Activated T-cell treated with anti-CD3 and anti-CD28 coated beads, Interleukin-2, amount 50 U/mL, for 48 hours (primary cell): ENCODE results near the gene LIN28A.

Source experiments
- DNase-seq, 2 experiments: peaks; one replicate each; pipeline ENCODE4 v3.0.0-alpha.2; 2020

The LIN28A gene

DNA sequence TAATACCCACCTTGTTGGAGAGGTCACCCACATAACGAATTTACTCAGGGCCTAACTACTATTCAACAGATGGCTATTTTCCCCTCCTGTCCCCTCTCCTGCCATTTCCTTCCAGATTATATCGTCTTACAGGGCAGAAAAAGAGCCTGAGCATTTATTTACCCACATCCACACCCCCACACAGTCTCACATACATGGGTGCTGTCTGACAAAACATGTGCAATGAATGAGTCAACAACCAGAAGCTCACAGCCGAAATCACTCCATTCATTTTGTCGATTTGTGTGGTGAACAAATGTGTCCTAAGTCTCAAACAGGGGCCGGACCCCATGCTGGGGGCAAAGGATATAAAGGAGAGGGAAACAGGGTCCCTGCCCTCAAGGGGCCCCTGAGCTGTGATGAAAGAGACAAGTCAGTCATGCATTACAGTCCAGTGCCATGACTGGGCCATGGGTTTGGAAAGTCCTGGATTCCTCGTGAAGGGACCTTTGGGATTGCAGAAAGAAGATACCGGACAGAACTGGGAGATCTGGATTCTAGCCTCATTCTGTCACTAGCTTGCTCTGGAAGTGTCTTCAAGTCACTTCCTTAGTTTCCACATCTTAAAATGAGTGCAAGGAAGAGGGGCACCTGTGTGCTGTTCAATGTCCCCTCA, 21.7 kb upstream of the LIN28A start:
- no peak for DNase-seq

DNA sequence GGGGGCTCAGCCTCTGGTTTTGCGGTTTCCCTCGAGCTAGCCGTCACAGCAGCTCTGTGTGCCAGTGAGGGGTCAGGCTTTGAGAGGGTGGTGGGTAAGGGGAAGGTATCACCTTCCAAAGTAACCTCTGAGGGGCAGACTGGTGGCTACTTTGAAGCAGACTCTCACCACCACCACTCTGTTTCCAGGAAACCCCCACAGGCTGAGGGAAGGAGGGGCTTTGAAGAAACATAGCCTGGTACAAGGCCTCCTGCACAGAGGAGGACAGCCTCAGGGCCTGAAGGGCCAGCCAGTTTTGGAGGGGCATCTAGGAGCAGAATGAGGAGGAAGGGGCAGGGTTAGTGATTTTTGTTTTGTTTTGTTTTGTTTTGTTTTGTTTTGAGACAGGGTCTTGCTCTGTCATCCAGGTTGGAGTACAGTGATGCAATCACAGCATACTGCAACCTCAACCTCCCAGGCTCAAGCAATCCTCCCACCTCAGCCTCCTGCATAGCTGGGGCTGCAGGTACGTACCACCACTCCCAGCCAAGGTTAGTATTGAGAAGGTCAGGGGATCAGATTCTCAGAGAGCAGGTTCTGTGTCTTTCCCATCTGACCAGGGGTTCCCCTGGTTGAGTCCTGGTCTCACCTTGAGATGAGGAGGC, 20.9 kb upstream of the LIN28A start:
- no peak for DNase-seq

DNA sequence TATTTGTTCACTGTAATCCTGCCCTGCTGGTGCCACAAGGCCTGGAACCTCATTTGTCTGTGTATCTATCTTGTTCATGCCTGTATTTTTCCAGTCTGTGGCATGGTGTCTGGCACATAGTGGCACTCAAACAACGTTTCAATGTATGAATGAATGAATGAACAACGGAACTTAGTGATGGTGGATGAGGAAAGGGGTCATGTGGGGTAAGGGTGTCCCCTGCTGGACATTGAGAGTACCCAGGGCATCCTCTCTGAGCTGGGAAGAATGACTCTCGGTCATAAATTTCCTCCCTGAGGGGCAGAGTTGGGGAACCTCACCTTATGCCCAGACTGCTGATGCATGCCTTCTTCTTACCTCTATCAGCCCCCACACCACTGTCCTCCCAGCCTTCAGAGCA, 19.2 kb upstream of the LIN28A start:
- no peak for DNase-seq

DNA sequence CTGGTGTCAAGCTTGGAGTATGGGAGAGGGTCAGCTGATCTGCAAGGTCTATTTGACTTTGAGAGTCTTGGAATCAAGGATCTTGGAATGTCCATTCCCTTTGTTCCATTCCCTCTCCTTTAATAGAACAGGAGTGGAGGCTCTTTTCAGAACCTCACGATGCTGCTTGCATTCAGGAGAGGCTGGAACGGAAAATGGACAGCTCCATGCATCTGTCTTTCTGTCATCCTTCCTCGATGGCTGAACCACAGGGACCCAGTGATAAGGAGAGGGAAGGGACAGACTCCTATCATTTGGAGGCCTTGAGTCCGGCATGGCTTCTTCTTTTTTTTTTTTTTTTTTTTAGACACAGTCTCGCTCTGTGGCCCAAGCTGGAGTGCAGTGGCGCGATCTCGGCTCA, 14.9 kb upstream of the LIN28A start:
- no peak for DNase-seq

DNA sequence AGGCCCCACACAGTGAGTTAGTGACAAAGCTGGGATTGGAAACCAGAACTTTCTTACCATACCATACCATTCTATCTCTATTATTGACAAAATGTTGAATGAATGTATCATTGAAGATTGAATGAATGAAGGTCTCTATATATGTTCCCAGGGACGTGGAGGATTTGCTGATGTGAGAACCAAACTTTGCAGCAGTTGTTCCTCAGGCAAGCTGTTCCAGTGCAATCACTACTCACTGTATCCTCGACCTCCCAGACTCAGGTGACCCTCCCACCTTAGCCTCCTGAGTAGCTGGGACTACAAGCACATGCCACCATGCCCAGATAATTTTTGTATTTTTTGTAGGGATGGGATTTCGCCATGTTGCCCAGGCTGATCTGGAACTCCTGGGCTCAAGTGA, 11.6 kb upstream of the LIN28A start:
- no peak for DNase-seq

DNA sequence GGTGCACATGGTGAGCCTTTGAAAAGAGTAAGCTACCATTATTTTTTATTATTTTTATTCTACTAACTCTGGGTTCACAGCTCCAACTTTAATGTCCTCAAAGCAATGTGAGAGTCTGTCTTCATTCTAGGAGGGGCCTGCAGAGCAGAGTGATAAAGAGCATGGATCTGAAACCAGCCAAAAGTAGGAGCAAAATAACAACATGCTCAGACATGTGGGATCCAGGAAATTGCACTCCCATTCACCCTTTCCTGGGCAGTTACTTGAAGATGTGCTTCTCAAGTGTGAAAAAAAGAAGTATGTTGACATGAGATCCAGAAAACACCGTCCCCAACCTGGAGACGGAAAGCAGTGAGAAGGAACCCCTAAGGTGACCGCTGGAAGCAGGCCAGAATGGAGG, 8.7 kb upstream of the LIN28A start:
- DNase-seq, result no peak

DNA sequence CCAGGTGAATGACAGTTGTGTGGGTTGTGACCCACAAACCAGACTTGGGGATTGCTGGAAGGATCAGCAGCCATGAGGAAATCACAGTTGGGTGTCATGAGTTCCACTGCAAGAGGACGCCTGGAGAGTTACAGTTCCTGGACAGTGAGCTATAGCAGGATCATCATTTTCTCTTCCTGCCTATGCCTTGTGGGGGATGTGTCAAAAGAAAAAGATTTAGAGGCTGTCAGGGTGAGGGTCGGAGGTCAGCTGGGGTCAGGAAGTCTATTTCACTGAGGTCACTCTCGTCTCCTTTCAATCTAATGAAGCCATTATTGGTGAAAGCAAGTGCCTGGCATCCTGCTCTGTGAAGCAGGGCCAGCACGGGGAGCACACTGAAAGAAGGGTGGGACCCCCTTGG, 7.0 kb upstream of the LIN28A start:
- no peak for DNase-seq

DNA sequence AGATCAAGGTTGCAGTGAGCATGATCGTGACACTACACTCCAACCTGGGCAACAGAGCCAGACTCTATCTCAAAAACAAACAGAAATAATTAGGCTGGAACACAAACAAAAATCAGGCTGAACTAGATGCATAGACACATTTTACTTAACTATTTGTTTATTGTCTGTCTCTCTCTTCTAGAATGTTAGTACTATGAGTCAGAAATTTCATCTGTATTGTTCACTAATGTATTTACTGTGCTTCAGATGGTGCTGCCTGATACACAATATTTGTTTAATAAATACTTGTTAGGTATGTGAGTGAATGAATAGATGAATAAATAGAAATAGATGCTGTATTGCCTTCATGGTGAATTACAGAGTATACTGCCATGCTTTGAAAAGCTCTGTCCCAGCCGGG, 6.0 kb upstream of the LIN28A start:
- no peak for DNase-seq

DNA sequence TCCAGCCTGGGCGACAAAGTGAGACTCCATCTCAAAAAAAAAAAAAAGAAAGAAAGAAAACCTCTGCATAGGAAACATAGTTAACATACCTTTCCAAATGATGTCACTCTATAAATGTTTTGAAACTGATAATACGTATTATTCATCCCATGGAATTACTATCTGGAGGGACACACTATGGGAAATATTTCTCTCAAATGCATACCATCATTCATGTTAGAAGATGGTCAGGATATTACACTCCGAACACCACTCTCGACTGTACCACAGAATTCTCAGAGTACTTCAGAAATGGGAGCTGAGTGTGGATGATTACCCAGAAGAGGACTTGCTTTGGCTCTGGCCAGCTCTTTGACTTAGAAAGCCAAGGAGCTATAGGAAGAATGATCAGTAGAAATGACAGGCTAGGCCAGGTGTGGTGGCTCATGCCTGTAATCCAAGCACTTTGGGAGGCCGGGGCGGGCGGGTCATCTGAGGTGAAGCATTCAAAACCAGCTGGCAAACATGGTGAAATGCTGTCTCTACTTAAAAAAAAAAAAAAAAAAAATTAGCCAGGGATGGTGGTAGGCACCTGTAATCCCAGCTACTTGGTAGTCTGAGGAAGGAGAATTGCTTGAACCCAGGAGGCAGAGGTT, 5.2 kb upstream of the LIN28A start:
- no peak for DNase-seq

DNA sequence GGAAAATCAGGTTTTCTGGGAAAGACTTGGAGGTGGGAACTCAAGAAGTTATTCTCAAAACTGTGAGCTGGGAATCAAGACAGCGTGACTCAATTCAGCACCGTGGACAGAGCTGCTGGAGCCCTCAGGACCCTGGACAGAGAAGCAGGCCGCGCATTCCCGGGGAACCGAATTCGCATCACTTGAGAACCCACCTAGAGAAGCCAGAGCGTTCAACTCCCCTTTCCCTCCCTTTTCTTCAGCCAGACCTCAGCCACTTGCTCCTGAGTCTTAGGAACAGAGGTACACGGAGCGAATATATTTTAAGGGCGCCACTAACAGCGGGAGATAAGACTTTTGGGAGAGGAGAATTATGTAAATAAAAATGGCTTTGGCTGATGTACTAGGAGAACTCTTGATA, 2.0 kb upstream of the LIN28A start:
- DNase-seq, result peak; percentile 81 to 86

DNA sequence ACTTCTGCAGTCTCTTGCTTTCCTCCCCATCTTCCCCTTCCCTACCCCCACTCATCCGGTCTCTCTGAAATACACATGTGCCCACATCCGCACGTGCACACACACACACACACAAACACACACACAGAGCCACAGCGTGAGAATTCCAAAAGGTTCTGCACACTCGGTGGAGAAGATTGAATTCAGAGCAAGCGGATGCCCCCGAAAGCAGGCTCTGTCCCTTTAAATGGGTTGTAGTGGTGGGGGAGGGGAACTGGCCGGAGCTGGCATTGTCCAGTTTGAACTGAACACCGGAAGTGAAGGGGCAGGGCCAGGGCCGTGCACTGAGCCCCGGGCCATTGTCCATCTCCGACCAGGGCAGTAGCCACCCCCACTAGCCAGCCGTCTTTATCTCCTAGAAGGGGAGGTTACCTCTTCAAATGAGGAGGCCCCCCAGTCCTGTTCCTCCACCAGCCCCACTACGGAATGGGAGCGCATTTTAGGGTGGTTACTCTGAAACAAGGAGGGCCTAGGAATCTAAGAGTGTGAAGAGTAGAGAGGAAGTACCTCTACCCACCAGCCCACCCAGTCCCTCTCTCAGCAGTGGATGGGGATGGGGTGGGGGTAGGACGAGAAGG, 1.3 kb upstream of the LIN28A start:
- DNase-seq, result no peak

DNA sequence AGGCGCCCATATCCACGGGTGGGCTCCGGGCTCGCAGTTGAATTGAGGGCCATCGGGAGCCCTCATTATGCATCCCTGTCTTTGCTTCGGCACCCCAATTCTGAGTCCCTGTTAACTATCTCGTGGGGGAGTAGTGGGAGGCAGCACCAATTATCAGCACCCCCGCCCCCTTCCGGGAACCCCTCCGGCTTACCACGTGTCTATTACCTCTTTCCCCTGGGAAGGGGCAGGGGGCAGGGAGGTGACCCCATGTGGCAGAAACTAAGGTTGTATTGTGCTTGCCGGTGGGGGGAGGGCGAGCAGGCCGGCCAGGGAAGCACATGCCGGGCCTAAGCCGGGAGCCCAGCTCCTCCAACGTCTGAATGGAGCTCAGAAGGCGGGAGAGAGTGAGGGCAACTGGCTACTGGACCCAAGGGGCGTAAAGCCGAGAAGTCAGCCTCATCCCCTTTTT, 1.0 kb downstream of the LIN28A start:
- no peak for DNase-seq

DNA sequence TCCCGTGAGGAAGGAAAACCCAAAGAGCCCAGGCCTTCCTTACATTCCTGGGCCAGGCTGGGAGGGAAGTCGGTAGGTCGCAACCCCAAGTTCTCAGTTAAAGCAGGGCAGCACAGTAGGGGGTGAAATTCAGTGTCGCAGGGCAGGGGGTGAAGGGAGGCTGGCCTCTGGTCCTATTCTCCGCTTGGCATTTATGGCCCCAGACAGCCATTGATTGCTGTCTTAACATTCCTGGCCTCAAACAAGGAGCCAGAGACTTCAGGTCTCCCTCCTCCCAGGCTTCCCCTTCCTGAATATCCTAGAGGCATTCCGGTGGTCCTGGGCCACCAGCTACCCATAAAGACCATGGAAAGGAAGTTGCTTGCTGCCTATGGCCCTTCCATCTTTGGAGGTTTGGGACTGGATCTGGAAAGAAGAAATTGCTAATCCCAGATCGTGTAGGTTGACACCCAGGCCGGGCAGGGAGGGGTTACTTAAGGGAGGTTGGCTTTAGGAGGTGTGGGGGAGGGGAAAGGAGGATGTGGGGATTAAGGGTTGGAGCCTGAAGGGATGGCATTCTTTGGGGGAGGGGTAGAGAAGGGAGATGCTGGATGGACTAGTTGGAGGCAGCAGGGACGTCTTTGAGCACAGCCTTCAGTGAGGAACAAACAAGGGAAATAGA, 1.7 kb downstream of the LIN28A start:
- no peak for DNase-seq

DNA sequence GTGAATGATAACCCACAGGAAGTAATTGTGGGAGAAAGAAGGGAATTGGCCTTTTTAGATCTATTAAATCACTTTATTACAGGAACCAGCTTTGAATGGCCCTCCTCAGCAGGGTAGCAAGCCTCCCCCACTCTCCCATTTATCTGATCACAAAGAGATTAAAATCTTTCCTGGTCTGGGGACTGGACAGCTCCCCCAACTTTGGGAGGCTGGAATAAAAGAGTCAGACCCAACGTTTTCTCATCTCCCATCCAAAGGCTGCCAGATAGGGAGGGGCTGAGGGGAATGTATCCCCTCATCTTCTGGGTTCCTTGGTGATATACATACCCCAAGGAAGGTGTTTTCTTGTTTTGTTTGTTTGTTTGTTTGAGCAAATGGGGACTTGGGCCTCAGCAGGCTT, 2.4 kb downstream of the LIN28A start:
- no peak for DNase-seq

DNA sequence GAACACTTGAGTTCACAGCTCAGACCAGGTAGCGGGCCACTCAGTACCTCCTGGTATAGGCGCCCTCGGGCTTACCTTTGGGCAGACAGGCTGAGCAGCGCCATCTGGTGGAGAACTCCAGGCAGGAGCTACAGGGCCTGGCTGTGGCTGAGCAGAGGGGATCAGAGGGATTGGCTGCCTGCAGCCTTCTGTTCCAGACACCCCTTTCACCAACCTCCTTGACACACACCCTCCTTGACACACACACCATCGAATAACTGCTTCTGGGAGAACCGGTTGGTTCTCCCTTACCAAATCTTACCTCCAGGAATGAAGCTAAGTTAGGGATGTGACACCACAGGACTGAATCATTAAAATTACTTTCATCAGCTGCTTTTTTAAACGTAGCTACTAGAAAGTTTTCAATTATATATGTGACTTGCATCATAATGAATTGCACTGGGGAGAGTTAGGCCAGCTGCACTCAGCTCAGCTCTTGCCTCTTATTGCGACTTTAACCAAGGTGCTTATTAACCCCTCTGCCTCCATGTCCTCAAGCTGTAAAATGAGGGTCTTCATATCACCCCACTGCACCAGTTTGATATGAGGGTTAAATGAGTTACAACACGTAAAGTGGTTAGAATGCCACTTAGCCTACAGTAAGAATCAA, 6.6 kb downstream of the LIN28A start:
- DNase-seq, result peak; percentile 89 to 90

DNA sequence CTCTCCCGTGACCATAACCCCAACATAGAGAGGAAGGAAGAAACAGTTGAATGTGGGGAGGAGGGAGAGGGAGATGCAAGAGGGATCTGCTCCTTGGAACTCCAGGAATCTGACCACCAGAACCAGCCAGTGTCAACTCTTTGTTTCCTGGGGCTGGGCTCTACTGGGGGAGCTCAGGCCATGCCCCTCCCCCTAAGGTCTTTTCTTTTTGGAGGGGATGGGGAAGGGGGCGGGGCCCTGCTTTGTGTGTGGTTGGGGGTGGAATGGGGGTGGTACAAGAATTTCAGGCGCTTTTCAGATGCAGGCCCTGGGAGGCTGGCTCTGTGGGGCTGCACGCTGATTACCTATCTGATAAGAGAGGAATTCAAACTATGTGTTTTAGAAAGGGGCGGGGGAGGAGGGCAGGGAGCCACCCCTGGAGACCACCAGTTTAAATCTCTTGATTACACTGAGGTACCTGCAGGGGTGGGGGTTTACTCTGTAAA, 8.3 kb downstream of the LIN28A start:
- no peak for DNase-seq

DNA sequence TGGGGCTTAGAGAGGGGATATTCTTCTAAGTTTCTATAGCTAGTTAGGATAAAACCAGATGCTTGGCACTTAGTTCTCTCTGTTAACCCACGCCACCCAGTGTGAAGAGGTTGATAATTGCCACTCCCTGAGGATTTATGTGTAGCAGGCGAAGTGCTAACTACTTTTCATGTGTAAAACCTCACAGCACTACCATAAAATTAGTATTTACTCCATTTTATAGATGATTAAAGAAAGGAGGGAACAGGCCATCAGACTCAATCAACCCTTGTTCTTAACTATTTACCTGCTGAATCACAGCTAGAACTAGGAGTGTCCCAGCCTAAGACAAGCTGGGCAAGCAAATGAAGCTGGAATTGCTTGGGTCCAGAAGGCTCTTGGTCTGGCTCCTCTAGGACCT, 8.9 kb downstream of the LIN28A start:
- DNase-seq, result no peak

DNA sequence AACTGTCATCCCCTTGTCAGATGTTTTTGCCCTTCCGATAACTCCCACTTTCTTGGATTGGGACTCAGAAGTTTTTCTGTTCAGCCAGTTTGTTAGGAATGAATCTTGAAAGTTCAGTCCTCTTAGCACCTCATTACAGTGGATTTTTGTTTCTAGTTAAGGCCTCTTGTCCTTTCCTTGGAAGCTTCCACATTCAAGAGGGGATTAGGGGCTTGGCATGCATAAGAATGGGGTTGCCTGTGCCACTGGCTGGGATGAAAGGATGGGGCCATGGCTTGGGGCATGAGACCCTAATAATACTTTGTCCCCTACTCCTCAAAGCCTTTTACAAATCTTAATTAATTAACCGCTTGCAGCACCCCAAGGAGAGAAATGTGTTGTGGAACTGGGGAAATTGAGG, 19.1 kb downstream of the LIN28A start:
- no peak for DNase-seq

DNA sequence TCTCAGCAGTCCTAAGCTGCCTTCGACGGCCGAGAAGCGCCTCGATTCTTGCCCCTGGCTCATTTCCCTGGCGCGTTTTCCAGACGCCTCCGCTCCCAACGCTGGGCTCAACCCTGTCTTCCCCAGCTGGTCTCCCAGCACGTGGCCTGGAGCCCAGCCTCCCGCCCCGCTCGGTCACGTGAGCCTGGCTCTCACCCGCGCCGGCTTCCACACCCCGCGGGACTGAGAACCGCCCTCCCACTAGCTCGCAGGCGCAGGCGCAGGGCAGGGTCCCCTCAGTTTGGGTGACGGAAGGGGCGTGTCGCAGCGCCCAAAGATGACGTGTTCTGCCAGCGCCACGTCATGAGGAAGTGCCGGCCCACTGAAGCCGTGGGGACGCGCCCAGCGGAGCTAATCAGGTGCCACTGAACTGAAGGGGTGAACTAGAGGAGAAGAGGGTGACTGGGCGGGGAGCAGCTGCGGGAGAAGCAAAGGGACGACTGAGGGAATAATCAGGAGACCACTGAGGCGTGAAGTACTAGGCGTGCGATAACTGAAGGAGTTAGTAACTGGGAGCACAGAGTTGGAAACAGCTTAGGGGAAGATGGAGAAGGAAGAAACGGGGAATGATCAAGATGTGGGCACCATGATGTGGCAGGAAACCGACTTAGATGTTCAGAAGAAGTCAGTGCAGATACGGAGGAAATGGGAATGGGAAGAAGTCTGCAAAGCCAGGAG, 21.5 kb downstream of the LIN28A start, which contains the start of gene DHDDS:
TSS of gene DHDDS (plus strand) at position 343 of the 717 bp plus-strand sequence. CDS start 625 bp downstream, outside the sequence.
- peak; percentile 99 for DNase-seq

DNA sequence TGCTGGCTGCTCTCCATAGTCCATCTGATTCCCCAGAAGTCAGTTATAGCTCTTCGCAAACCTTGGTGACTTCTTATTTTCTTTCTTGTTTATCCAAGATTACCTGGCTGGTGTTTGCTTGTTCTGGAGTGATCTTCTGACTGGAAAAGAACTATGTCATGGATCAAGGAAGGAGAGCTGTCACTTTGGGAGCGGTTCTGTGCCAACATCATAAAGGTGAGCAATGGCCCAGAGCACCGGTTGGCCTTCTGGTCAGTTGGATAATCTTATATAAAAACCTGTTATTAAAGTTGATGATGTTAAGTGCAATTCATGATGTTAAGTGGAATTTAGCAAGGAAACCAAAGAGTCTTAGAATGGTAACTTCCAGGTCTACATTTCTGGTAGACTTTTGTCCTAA, 22.2 kb downstream of the LIN28A start:
- DNase-seq, result no peak

DNA sequence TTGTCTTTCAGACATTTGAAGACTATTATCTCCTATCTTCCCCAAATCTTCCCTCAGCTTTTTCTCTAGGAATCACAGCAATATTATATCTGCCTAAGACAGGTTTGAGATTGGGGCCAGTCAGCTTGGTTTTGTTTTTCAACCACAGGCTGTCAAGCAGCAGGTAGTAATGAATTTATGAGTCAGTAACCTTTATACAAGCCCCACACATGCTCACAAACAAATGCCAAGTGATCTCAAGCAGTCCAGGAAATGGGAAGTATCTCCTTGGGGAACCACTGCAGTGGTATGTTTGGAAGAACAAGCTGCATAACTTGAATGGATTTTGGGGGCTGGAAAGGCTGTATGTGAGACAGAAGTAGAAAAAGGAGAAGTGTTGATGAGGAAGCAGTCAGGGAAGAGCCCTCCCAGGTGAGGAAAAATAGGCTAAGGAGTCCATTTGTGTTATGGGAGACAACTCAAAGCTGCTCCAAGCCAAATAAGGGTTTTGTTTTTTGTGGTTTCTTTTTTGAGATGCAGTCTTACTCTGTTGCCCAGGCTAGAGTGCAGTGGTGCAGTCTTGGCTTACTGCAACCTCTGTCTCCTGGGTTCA, 23.6 kb downstream of the LIN28A start:
- no peak for DNase-seq

DNA sequence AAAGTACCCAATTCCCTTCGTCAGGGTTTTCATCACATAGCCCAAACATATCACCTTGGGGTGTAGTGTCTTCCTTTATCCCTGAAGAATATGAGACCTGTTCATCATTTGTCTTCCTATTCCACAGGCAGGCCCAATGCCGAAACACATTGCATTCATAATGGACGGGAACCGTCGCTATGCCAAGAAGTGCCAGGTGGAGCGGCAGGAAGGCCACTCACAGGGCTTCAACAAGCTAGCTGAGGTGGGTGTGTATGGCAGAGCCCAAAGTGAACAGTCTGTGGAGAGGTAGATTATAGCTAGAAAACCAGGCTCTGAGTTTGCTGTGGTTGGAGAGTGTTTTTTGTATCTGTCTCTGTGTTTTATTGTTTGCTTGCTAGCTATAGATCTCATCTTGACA, 27.4 kb downstream of the LIN28A start:
- DNase-seq, result no peak
